ENCODE data around the gene EPB41L4A.

EPB41L4A gene

DNA sequence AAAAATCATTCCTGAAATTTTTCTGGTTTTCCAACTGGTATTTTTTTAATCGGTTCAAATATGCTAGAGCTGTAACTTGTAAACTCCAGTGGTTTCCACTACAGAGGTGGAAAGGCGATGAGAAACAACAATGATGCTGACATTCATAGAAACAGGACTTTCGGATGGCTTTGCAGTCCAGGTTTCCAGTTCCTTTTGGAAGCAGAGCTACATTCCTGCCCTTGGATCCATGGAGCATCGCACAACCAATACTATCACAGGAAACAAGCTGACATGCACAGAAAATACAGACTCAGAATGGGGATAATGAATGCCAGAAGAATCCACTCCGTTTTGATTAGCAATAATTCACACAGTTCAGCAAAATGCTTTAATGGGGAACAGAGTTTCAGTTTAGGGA is 140.0 kb downstream of the EPB41L4A start:
- H3K9me2 ChIP-seq (replicated peaks; ENCODE audit: control insufficient read depth, low read length) = no peaks in the 10 kb centered on the region

GRCh38 chr5:112276991-112277390 is 142.1 kb downstream of the EPB41L4A start:
- H3K4me3 ChIP-seq (ENCODE audit: low read length) = no peak overlapping the region
- H3K79me2 ChIP-seq (ENCODE audit: control insufficient read depth, low read length) = no peaks in the 10 kb centered on the region
- TF ChIP-seq EZH2phosphoT487 (IDR thresholded peaks at IDR 0.05; ENCODE audit: borderline replicate concordance, low read length) (no peak), CTCF (IDR thresholded peaks at IDR 0.05; ENCODE audit: low read depth, low read length, poor library complexity, severe bottlenecking) (no peak)
- no peaks in the 10 kb centered on the region for H4K20me1 ChIP-seq (ENCODE audit: control insufficient read depth, insufficient read depth, low read depth, low read length)
- H3K9me3 ChIP-seq (ENCODE audit: control insufficient read depth, insufficient read depth, low read length) = no peaks in the 10 kb centered on the region
- no peaks in the 10 kb centered on the region for H3K4me1 ChIP-seq (ENCODE audit: control insufficient read depth, low read length)
- H3F3A ChIP-seq (ENCODE audit: control insufficient read depth, insufficient read depth) = no peaks in the 10 kb centered on the region
- no peaks in the 10 kb centered on the region for H3K36me3 ChIP-seq (ENCODE audit: control insufficient read depth, low read length)
- H3K9me2 ChIP-seq (replicated peaks; ENCODE audit: control insufficient read depth, low read length) = no peaks in the 10 kb centered on the region
- no peak overlapping the region for H3K4me2 ChIP-seq (ENCODE audit: low read length)
- H3K27ac ChIP-seq (ENCODE audit: low read depth, low read length) = no peak overlapping the region
- no peaks in the 10 kb centered on the region for H3K27me3 ChIP-seq (ENCODE audit: control insufficient read depth, low read length)

More for the DNA sequence above, 140.0 kb downstream of the EPB41L4A start:
- Histone ChIP-seq H3K36me3 (ENCODE audit: control insufficient read depth, low read length) (no peaks in the 10 kb centered on the region), H3K27ac (ENCODE audit: low read depth, low read length) (no peak overlapping the region), H3K9me3 (ENCODE audit: control insufficient read depth, insufficient read depth, low read length) (no peaks in the 10 kb centered on the region), H3K27me3 (ENCODE audit: control insufficient read depth, low read length) (peaks cover 2% of the 10 kb centered on the region; the same call in 1 of the 2 replicates), H4K20me1 (ENCODE audit: control insufficient read depth, insufficient read depth, low read depth, low read length) (no peaks in the 10 kb centered on the region), H3K4me3 (ENCODE audit: low read length) (no peak overlapping the region), H3K79me2 (ENCODE audit: control insufficient read depth, low read length) (no peaks in the 10 kb centered on the region), H3F3A (ENCODE audit: control insufficient read depth, insufficient read depth) (no peaks in the 10 kb centered on the region), H3K4me1 (ENCODE audit: control insufficient read depth, low read length) (no peaks in the 10 kb centered on the region), H3K4me2 (ENCODE audit: low read length) (no peak overlapping the region)
- TF ChIP-seq EZH2phosphoT487 (IDR thresholded peaks at IDR 0.05; ENCODE audit: borderline replicate concordance, low read length) = no peak
- TF ChIP-seq CTCF (IDR thresholded peaks at IDR 0.05; ENCODE audit: low read depth, low read length, poor library complexity, severe bottlenecking) = no peak

GRCh38 chr5:112275671-112276070 is 143.4 kb downstream of the EPB41L4A start:
- H3K36me3 ChIP-seq (ENCODE audit: control insufficient read depth, low read length) = no peaks in the 10 kb centered on the region
- no peaks in the 10 kb centered on the region for H3K4me1 ChIP-seq (ENCODE audit: control insufficient read depth, low read length)
- H3K4me2 ChIP-seq (ENCODE audit: low read length) = no peak overlapping the region
- no peak overlapping the region for H3K4me3 ChIP-seq (ENCODE audit: low read length)
- no peaks in the 10 kb centered on the region for H3K79me2 ChIP-seq (ENCODE audit: control insufficient read depth, low read length)
- no peaks in the 10 kb centered on the region for H3K9me2 ChIP-seq (replicated peaks; ENCODE audit: control insufficient read depth, low read length)
- H3F3A ChIP-seq (ENCODE audit: control insufficient read depth, insufficient read depth) = no peaks in the 10 kb centered on the region
- H3K27ac ChIP-seq (ENCODE audit: low read depth, low read length) = no peak overlapping the region
- no peaks in the 10 kb centered on the region for H3K27me3 ChIP-seq (ENCODE audit: control insufficient read depth, low read length)
- H3K9me3 ChIP-seq (ENCODE audit: control insufficient read depth, insufficient read depth, low read length) = no peaks in the 10 kb centered on the region
- no peaks in the 10 kb centered on the region for H4K20me1 ChIP-seq (ENCODE audit: control insufficient read depth, insufficient read depth, low read depth, low read length)
- TF ChIP-seq CTCF (IDR thresholded peaks at IDR 0.05; ENCODE audit: low read depth, low read length, poor library complexity, severe bottlenecking) (no peak), EZH2phosphoT487 (IDR thresholded peaks at IDR 0.05; ENCODE audit: borderline replicate concordance, low read length) (no peak)

All from DOHH2 (cell line).